Neural progenitor cell (in vitro differentiated cells): ENCODE data around the gene ADAM8. TPM values are rescaled to one million over a fixed set of nuclear protein-coding genes. Genes with fewer than 3 reads are reported as not detected.

ENCODE experiments used
- DNase-seq: peaks from one replicate; pipeline ENCODE4 v3.0.0-alpha.2; 2016; ENCODE audit warnings: low spot score
- H2AFZ ChIP-seq: fragments of 200-600 bp; sonication (generic); replicated peaks from 2 replicates; pipeline ENCODE4 v1.6.1; 2016; ENCODE audit warnings: antibody characterized with exemption
- H3F3A ChIP-seq: fragments of 200-600 bp; sonication (generic); 2 replicates; pipeline ENCODE4 v1.6.1; 2016; ENCODE audit warnings: antibody characterized with exemption, low read depth
- H3K27ac ChIP-seq: fragments of 200-600 bp; sonication (generic); 2 replicates; pipeline ENCODE4 v1.5.1; 2016; ENCODE audit warnings: mild to moderate bottlenecking
- H3K27me3 ChIP-seq: fragments of 200-600 bp; sonication (generic); 2 replicates; pipeline ENCODE4 v1.6.1; 2016; ENCODE audit warnings: mild to moderate bottlenecking, moderate library complexity
- H3K36me3 ChIP-seq: fragments of 200-600 bp; sonication (generic); 2 replicates; pipeline ENCODE4 v1.5.1; 2016
- H3K4me1 ChIP-seq: fragments of 200-600 bp; sonication (generic); 2 replicates; pipeline ENCODE4 v1.6.1; 2016; ENCODE audit warnings: mixed run types
- H3K4me2 ChIP-seq: fragments of 200-600 bp; sonication (generic); 2 replicates; pipeline ENCODE4 v1.6.1; 2016
- H3K4me3 ChIP-seq: fragments of 200-600 bp; sonication (generic); 2 replicates; pipeline ENCODE4 v1.5.1; 2016
- H3K79me2 ChIP-seq: fragments of 200-600 bp; sonication (generic); 2 replicates; pipeline ENCODE4 v1.6.1; 2016; ENCODE audit warnings: low read depth
- H3K9ac ChIP-seq: fragments of 200-600 bp; sonication (generic); 2 replicates; pipeline ENCODE4 v1.6.1; 2016
- H3K9me3 ChIP-seq: fragments of 200-600 bp; sonication (generic); 2 replicates; pipeline ENCODE4 v1.5.1; 2016; ENCODE audit warnings: low read depth
- H4K20me1 ChIP-seq: fragments of 200-600 bp; sonication (generic); 2 replicates; pipeline ENCODE4 v1.6.1; 2016; ENCODE audit warnings: low read depth
- H3K27ac Mint-ChIP-seq: 3 replicates; pipeline ENCODE4 v1.8.0; 2021; ENCODE audit warnings: mixed read lengths
- H3K27me3 Mint-ChIP-seq: 2 replicates; pipeline ENCODE4 v1.8.0; 2022; ENCODE audit warnings: low read depth, mild to moderate bottlenecking, inconsistent platforms, moderate library complexity, mixed read lengths; ENCODE audit not compliant: insufficient read depth
- H3K36me3 Mint-ChIP-seq: 3 replicates; pipeline ENCODE4 v1.8.0; 2021; ENCODE audit warnings: mixed read lengths
- H3K4me1 Mint-ChIP-seq: 3 replicates; pipeline ENCODE4 v1.8.0; 2021; ENCODE audit warnings: mixed read lengths
- H3K4me3 Mint-ChIP-seq: 3 replicates; pipeline ENCODE4 v1.8.0; 2021; ENCODE audit warnings: mild to moderate bottlenecking, moderate library complexity, mixed read lengths
- H3K9me3 Mint-ChIP-seq: 3 replicates; pipeline ENCODE4 v1.8.0; 2020; ENCODE audit warnings: mixed read lengths
- EZH2 ChIP-seq: fragments of 200-600 bp; sonication (generic); IDR thresholded peaks from 2 replicates; pipeline ENCODE4 v1.6.1; 2017; ENCODE audit warnings: antibody characterized with exemption, mild to moderate bottlenecking, moderate library complexity
- EZH2phosphoT487 ChIP-seq: fragments of 200-600 bp; sonication (generic); IDR thresholded peaks from 2 replicates; pipeline ENCODE4 v1.6.1; 2017; ENCODE audit warnings: antibody characterized with exemption
- total RNA-seq: library from RNA; depleted of rRNA; stranded (reverse); fragments of >200 nt; gene quantifications from 2 replicates; pipeline ENCODE4 v1.2.3, GENCODE V29; 2015; ENCODE audit warnings: low replicate concordance
- TF ChIP-seq, protein P1 (sequence below): fragments of 200-600 bp; sonication (generic); IDR thresholded peaks from 2 replicates; pipeline ENCODE4 v1.5.1; 2017; ENCODE audit warnings: antibody characterized with exemption, mild to moderate bottlenecking

The ADAM8 gene
- total RNA-seq, 1 donor from 2014 or later, result 3.3 TPM

GRCh38 chr10:133315847-133316246 is 39.2 kb upstream of the ADAM8 start:
- DNase-seq, result no peak
- peaks cover 9% of the 10 kb centered on the region for H3K36me3 Mint-ChIP-seq
- peaks cover 9% of the 10 kb centered on the region for H3K4me1 Mint-ChIP-seq
- H3K9me3 Mint-ChIP-seq, result peaks cover 4% of the 10 kb centered on the region
- Histone ChIP-seq H4K20me1 (peaks cover 3% of the 10 kb centered on the region), H3K79me2 (no peaks in the 10 kb centered on the region), H3K9me3 (no peaks in the 10 kb centered on the region), H3K4me2 (no peak overlapping the region), H3K4me3 (no peak overlapping the region), H3K27ac (no peak overlapping the region), H3K27me3 (peaks cover 15% of the 10 kb centered on the region), H2AFZ (no peak overlapping the region), H3K36me3 (no peaks in the 10 kb centered on the region), H3K4me1 (no peaks in the 10 kb centered on the region), H3F3A (peaks cover 8% of the 10 kb centered on the region), H3K9ac (no peak overlapping the region)
- peaks cover 10% of the 10 kb centered on the region for H3K27me3 Mint-ChIP-seq
- no peak overlapping the region for H3K4me3 Mint-ChIP-seq
- TF ChIP-seq EZH2 (no peak), EZH2phosphoT487 (no peak)
- TF ChIP-seq, protein P1, sequence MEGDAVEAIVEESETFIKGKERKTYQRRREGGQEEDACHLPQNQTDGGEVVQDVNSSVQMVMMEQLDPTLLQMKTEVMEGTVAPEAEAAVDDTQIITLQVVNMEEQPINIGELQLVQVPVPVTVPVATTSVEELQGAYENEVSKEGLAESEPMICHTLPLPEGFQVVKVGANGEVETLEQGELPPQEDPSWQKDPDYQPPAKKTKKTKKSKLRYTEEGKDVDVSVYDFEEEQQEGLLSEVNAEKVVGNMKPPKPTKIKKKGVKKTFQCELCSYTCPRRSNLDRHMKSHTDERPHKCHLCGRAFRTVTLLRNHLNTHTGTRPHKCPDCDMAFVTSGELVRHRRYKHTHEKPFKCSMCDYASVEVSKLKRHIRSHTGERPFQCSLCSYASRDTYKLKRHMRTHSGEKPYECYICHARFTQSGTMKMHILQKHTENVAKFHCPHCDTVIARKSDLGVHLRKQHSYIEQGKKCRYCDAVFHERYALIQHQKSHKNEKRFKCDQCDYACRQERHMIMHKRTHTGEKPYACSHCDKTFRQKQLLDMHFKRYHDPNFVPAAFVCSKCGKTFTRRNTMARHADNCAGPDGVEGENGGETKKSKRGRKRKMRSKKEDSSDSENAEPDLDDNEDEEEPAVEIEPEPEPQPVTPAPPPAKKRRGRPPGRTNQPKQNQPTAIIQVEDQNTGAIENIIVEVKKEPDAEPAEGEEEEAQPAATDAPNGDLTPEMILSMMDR, result no peak
- H3K27ac Mint-ChIP-seq, result no peak overlapping the region

DNA sequence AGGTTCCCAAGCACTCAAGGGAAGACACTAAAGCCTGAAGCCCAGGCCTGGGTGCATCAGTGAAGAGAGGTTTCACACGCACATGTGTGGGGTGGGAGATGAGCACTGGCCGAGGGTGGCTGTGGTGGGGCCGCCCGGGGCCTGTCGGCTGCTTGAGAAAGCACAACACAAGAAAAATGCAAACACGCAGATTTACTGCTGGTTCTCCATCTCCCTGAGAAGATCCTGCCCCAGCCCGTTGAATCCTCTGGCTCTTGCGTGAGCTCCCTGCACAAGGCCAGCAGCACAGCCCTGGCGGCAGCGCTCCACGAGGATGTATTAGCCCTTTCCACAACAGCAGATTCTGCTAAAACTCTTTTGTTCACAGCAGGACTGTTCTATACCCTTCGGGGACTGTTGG is 38.2 kb upstream of the ADAM8 start:
- H3K9ac ChIP-seq, result no peak overlapping the region
- H3K79me2 ChIP-seq, result no peaks in the 10 kb centered on the region
- H3K4me3 Mint-ChIP-seq, result no peak overlapping the region
- no peak overlapping the region for H3K4me2 ChIP-seq
- no peaks in the 10 kb centered on the region for H3K4me1 ChIP-seq
- peaks cover 3% of the 10 kb centered on the region for H4K20me1 ChIP-seq
- H2AFZ ChIP-seq, result no peak overlapping the region
- H3K4me1 Mint-ChIP-seq, result peaks cover 9% of the 10 kb centered on the region
- no peak for DNase-seq
- H3F3A ChIP-seq, result peaks cover 8% of the 10 kb centered on the region
- H3K27ac ChIP-seq, result no peak overlapping the region
- peaks cover 12% of the 10 kb centered on the region for H3K27me3 ChIP-seq
- no peaks in the 10 kb centered on the region for H3K9me3 ChIP-seq
- H3K36me3 Mint-ChIP-seq, result peaks cover 10% of the 10 kb centered on the region
- H3K27ac Mint-ChIP-seq, result no peak overlapping the region
- H3K4me3 ChIP-seq, result no peak overlapping the region
- H3K27me3 Mint-ChIP-seq, result peaks cover 5% of the 10 kb centered on the region
- H3K9me3 Mint-ChIP-seq, result no peaks in the 10 kb centered on the region
- TF ChIP-seq, protein P1, result no peak
- TF ChIP-seq EZH2phosphoT487 (no peak), EZH2 (no peak)
- no peaks in the 10 kb centered on the region for H3K36me3 ChIP-seq

DNA sequence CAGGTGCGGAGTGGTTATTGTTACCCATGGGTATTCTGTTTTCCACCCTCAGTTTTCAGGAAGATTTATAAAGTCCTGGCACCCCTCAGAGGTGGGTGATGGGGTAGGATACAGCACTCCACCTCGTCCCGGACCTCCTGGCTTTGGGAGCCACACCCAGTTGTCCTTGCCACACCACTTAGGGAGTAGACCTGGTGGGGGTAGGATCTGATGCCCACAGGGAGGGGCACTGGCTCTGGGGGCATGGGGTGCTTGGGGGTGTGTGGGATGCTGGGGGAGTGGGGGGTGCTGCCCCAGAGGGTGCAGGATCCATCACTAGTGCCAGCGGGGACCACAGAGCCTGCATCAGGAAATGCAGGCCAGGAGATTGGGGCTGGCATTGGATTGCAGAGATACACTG is 36.5 kb upstream of the ADAM8 start:
- peaks cover 11% of the 10 kb centered on the region for H4K20me1 ChIP-seq
- TF ChIP-seq EZH2phosphoT487, result no peak
- TF ChIP-seq, protein P1, result no peak
- TF ChIP-seq EZH2, result no peak
- H3K4me1 ChIP-seq, result no peaks in the 10 kb centered on the region
- peaks cover under 1% of the 10 kb centered on the region for H3K27me3 Mint-ChIP-seq
- no peak for DNase-seq
- H3K4me3 ChIP-seq, result no peak overlapping the region
- H3K27ac Mint-ChIP-seq, result no peak overlapping the region
- peaks cover 7% of the 10 kb centered on the region for H3K4me1 Mint-ChIP-seq
- H2AFZ ChIP-seq, result no peak overlapping the region
- no peaks in the 10 kb centered on the region for H3K9me3 ChIP-seq
- H3K27ac ChIP-seq, result no peak overlapping the region
- no peak overlapping the region for H3K4me2 ChIP-seq
- H3K27me3 ChIP-seq, result no peaks in the 10 kb centered on the region
- H3K36me3 ChIP-seq, result no peaks in the 10 kb centered on the region
- H3K9me3 Mint-ChIP-seq, result no peaks in the 10 kb centered on the region
- H3K9ac ChIP-seq, result no peak overlapping the region
- H3K4me3 Mint-ChIP-seq, result no peak overlapping the region
- peaks cover 4% of the 10 kb centered on the region for H3K79me2 ChIP-seq
- H3K36me3 Mint-ChIP-seq, result peaks cover 11% of the 10 kb centered on the region
- peaks cover 5% of the 10 kb centered on the region for H3F3A ChIP-seq
